ENCODE data around the gene MRGPRF.

DNA sequence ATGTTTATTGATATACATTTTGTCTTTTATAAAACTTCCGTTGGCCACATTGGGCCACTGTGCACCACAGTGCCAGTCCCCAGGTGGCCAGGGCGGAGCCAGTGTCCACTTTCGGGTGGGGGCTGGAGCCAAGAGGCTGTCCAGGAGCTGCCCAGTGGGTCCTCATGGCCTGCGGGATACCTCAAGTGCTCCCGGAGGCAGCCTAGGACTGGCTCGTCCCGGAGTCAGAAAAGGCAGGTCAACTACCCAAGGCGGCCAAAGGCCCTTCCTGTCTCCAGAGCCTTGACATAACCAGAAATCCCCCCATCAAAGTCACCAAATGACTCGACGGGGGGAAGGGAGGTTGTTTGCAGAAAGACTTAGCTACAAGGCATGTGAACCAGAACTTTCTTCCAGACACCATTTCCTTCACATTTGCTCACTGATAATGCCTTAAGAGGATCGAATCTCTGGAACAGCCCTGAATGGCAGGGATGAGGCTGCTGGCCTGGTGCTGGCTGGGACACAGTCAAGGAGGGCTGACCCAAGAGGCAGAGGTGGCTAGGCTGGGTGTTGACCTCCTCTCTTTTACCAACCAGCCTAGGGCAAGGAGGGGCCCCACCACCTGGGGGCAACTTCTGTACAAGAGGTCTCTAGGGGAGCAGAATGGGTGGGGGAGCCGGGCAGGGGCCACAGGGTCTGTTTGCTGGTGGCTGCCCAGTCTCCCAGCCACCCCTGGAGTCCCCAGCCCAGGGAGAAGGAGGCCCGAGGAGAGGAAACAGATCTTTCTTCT lies 8.4 kb downstream of the MRGPRF start:
- TF ChIP-seq TAF1 (IDR thresholded peaks at IDR 0.05; ENCODE audit: borderline replicate concordance, low read depth, low read length) (no peak), POLR2AphosphoS5 (IDR thresholded peaks at IDR 0.05; ENCODE audit: low read depth, low read length) (no peak)
